Kidney epithelial cell (primary cell): ENCODE measurements around the gene UTP25. TPM values are rescaled to one million over a fixed set of nuclear protein-coding genes. Genes with fewer than 3 reads are reported as not detected.

Source experiments
- DNase-seq: peaks from one replicate; pipeline ENCODE4 v3.0.0-alpha.2; 2010; ENCODE audit warnings: low read depth
- H3K27me3 ChIP-seq: 2 replicates; pipeline ENCODE4 v1.6.0; 2011; ENCODE audit warnings: low read length; ENCODE audit not compliant: control insufficient read depth, insufficient read depth
- H3K36me3 ChIP-seq: 2 replicates; pipeline ENCODE4 v1.5.1; 2011; ENCODE audit warnings: low read length; ENCODE audit not compliant: control insufficient read depth, insufficient read depth
- H3K4me3 ChIP-seq: 2 replicates; pipeline ENCODE4 v1.5.1; 2011; ENCODE audit warnings: low read depth, mild to moderate bottlenecking, control low read depth, low read length
- total RNA-seq: library from RNA; depleted of rRNA; stranded (reverse); fragments of >200 nt; gene quantifications from 2 replicates; pipeline ENCODE4 v1.2.3, GENCODE V29; 2015
- TF ChIP-seq, protein P1 (sequence below): IDR thresholded peaks from 2 replicates; pipeline ENCODE4 v1.5.1; 2011; ENCODE audit warnings: mild to moderate bottlenecking, moderate library complexity, low read length, control low read depth, inconsistent platforms; ENCODE audit not compliant: insufficient read depth, poor library complexity, severe bottlenecking

UTP25 gene
- total RNA-seq, 1 donor from 2014 or later, result 14.6 TPM

GRCh38 chr1:209866201-209866600 is 38.4 kb downstream of the UTP25 start:
- DNase-seq, result no peak
- H3K4me3 ChIP-seq, result no peak overlapping the region
- no peaks in the 10 kb centered on the region for H3K36me3 ChIP-seq
- no peaks in the 10 kb centered on the region for H3K27me3 ChIP-seq
- TF ChIP-seq, protein P1, sequence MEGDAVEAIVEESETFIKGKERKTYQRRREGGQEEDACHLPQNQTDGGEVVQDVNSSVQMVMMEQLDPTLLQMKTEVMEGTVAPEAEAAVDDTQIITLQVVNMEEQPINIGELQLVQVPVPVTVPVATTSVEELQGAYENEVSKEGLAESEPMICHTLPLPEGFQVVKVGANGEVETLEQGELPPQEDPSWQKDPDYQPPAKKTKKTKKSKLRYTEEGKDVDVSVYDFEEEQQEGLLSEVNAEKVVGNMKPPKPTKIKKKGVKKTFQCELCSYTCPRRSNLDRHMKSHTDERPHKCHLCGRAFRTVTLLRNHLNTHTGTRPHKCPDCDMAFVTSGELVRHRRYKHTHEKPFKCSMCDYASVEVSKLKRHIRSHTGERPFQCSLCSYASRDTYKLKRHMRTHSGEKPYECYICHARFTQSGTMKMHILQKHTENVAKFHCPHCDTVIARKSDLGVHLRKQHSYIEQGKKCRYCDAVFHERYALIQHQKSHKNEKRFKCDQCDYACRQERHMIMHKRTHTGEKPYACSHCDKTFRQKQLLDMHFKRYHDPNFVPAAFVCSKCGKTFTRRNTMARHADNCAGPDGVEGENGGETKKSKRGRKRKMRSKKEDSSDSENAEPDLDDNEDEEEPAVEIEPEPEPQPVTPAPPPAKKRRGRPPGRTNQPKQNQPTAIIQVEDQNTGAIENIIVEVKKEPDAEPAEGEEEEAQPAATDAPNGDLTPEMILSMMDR, result no peak

GRCh38 chr1:209869291-209870149 is 41.7 kb downstream of the UTP25 start:
- no peak overlapping the region for H3K4me3 ChIP-seq
- H3K27me3 ChIP-seq, result no peaks in the 10 kb centered on the region
- TF ChIP-seq, protein P1, result no peak
- no peak for DNase-seq
- no peaks in the 10 kb centered on the region for H3K36me3 ChIP-seq

DNA sequence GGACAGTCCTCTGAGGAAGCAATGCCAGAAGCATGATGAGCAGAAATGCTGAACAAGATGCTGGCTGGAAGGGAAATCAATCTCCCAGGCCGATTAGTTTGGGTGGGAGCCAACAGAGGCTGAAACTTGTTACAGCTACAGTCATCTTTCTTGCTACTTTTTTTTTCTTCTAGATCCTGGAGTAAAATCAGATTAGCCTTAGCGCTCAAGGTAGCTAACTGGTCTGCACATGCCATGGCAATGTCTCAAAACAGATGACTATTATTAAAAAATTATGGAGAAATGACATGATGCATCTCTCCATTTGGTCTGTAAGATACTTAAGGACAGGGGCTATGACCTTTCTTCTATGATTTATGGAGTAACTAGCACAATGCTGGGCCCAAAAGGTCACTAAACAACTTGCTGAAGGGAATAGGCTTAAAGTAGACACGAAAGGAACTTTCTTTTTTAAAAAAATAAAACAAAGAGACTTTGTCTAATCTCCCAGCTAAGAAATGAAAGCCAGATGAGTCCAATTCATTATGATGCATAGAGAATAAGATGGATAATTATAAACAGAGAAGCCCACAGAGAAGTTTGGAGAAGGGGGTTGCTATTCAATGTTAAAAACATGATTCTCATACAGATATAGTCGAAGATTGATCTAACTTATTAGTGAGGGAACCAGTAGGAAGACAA is 42.5 kb downstream of the UTP25 start:
- DNase-seq, result no peak
- TF ChIP-seq, protein P1, result no peak

GRCh38 chr1:209871006-209871405 is 43.2 kb downstream of the UTP25 start:
- no peak for DNase-seq

More for the DNA sequence above, 42.5 kb downstream of the UTP25 start:
- H3K36me3 ChIP-seq, result no peaks in the 10 kb centered on the region
- H3K4me3 ChIP-seq, result no peak overlapping the region
- H3K27me3 ChIP-seq, result no peaks in the 10 kb centered on the region

DNA sequence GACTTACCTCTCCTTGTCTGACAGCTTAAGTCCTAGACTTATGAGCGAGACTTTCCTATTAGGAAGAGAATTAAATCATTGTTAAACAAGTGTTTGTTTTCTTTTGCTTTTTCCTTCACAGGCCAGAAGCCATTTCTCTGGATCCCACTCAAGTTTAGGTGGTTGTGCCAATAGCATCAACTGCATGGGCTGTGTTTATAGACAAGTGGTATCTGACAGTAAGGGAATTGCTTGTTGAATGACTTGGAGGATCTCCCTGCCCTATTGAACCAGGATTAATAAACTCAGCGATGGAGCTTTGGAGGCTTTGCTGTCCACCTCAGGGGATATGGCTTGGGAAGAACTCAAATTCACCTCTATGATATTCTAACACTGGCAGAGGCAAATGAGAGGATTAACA is 43.7 kb downstream of the UTP25 start:
- TF ChIP-seq, protein P1, result no peak

More at GRCh38 chr1:209871006-209871405, 43.2 kb downstream of the UTP25 start:
- H3K36me3 ChIP-seq, result no peaks in the 10 kb centered on the region
- TF ChIP-seq, protein P1, result no peak
- H3K4me3 ChIP-seq, result no peak overlapping the region
- H3K27me3 ChIP-seq, result no peaks in the 10 kb centered on the region

More for the DNA sequence above, 43.7 kb downstream of the UTP25 start:
- Histone ChIP-seq H3K27me3 (no peaks in the 10 kb centered on the region), H3K36me3 (no peaks in the 10 kb centered on the region), H3K4me3 (no peak overlapping the region)
- DNase-seq, result no peak
